HG03558 (cell line): ENCODE measurements around the gene GABBR1.

Experiments used
- ATAC-seq: cut with Tn5 transposase; IDR thresholded peaks from one replicate; pipeline ENCODE4 v1.9.1; 2021; ENCODE audit warnings: moderate number of reproducible peaks; ENCODE audit not compliant: unreplicated experiment; ENCODE audit errors: extremely low read depth

The GABBR1 gene

DNA sequence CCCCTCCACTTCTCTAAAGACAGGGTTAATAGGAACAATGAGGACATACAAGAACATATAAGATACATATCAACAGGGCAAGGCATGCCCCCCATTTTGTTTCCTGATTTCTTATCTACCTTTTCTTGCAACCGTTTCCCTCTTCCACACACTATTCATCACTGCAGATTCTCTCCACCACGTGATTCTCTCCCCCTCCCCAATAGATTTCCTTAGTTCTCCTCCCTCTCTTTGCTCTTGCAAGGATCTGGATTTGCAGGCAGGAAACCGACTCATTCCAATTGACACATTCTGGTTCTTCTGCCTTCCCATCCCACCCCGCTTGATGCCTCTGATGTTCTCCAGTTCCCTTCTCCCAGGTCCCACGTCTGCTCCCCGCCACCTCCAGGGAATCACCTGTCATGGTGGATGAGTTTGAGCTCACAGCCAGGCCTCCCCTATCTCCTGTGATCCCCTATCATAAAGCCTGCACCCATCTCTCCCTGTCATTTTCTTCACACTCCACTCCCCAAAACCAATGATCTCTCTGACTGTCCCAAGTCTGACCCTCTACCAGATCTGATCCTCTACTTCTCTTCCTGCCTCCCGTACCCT, 7.5 kb downstream of the GABBR1 start:
- ATAC-seq: no peak

DNA sequence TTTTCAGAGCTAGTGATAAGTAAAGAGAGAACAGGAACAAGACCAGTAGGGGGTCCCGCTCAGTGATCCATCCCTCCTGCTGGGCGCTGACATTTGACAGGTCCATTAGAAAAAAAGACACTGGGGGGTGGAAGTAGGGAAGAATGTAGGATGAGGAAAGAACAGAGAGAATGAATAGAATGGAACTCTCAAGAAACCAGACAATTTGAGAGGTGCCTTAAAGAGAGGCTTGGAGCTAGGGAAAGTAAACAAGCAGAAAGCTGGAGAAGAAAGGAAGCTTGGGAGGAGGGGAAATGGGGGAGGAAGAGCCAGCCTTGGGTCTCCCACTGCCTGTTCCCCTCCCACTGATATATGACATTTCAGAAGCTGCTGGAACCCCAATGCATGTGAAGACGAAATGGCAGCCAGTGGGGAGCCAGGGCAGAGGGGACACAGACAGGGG, 8.4 kb downstream of the GABBR1 start:
- no peak for ATAC-seq

DNA sequence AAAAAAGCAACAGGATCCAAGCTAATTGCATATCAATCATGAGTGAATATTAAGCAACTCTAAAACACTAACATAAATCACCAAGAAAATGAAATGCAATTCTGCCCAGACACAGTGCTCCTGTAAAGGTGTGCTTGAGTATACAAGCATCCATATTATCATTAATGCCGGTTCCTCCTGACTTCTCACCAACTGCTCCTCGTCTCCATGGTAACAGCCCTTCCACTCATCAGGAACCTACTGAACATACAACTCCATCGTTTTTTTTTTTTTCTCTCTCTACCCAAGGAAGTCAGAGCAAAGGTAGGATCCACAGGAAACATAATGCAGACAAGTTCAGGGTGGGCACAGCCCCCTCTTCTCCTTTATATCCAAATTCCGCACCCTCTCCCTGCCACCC, 12.4 kb downstream of the GABBR1 start:
- no peak for ATAC-seq

DNA sequence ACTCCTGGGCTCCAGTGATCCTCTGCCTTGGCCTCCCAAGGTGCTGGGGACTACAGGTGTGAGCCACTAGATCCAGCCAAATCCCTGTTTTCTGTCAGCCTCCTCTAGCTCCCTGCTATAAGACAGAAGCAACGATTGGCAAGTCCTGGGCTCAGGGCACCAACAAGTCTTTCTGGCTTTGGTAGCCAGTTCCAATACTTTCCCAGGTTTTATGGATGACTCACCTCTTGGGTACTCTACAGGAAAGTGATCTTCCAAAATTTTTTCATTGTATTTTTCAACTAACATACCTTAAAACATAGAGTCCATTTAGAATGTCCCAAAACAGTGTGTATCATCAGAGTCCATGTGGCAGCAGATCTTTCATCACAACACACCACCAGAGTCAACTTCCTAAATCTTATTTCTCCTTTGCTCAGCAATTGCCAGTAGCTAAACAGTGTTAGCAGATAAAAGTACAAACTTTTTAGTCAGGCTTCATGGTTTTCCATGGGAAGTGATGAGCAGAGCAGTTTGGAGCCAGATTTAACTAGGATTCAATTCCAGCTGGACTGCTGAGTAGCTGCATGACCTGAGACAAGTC, 13.3 kb downstream of the GABBR1 start:
- no peak for ATAC-seq

DNA sequence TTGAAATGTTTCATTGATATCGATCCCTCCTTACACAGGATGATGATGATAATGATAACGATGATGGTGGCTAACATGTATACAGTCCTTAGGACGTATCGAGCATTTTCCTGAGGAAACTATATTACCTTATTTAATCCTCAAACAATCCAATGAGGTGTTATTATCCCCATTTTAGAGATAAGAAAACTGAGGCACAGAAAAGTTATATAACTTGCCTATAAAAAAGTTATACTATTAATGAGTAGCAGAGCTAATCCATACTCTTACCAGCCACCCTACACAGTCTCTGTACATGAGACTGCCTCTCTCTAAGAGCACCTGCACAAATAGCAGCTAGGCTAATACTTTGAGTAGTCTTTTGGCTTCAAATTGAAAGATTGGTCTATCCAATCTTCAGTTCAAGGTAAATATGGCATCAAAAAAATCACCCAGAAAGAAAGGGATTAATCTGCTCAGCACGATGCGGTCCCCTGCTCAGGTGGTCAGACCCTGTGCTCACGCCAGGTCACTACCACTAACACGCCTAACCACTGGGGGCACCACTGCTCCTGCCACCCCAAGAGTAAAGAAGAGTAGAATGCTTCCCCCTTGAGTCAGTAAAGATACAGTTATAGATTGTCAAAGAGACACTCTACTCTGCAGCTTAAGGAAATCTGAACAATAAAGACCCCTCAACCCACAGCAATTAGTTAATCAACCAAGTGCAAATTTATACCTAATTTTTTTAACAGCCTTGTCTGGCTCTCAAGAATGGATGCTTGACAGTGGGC, 15.0 kb downstream of the GABBR1 start:
- ATAC-seq: no peak

DNA sequence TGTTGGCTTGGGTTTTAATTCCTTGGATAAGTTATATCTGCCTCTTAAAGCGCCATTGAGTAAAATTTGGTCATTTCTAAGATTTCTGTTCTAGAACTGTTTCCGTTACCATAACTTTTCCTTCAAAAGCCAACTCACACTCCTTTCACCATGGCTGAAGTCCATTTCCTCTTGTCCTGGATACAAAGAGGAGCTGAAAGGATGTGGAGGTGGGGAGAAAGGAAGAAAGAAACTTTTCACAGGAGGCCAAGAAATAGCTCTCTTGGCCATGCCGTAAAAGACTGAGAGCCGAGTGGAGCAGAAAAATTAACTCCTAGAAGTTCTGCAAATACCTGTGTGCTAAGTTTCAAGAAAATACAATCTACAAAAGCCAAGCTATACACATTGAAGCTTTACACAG, 21.6 kb downstream of the GABBR1 start:
- ATAC-seq: no peak

DNA sequence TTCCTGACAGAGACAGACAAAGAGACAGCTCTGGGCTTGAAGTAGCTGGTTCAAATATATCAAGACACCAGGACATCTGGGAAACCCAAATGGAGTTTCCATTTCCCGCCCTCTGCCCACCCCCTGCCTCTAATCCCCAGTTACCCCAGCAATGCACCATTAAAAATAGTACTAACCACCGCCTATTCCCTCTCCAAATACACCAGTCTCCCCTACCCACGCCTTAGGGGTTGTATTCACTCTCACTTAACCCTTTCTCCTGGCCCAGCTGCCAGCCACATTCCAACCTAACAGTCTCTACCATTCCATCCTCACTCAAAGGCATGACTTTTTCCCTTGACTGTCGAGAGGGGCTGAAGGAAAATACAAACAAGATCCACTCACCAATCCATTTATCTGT, 22.4 kb downstream of the GABBR1 start:
- ATAC-seq: no peak

DNA sequence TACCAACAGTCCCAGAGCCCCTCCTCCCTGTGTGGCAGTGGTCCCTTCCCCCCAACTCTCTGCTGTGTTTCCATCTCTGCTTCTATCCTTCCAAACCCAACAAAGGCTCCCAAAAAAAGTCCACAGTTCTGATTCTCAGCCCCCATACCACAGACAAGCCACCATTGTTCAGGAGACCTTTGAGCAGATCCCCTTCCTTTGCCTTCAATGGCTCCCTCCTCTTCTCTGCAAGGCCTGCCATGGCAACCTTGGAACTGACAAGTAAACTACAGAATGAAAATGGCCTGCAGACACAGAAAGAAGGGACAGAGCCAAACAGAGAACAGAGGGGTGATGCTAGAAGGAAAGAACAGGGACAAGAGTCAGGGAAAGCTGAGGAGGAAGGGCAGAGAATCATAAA, 24.9 kb downstream of the GABBR1 start:
- no peak for ATAC-seq

DNA sequence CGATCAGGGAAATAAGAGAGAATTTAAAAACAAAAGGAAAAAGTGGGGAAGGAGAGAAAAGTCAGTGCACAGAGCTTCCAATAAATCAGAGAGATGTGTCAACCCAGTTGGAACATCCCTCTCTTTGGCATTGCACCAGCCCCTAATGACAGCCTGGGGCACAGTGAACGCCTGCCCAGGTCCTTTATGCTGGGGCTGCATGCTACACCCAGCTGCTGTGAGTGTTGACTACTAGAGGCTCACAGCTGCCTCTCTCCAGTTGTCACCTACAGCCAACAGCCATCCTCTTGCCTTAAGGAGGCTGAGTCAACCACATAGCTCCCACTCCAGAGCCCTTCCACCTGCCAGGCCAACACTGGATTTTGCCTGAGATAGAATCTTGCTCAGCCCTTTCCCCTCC, 29.1 kb downstream of the GABBR1 start:
- no peak for ATAC-seq

DNA sequence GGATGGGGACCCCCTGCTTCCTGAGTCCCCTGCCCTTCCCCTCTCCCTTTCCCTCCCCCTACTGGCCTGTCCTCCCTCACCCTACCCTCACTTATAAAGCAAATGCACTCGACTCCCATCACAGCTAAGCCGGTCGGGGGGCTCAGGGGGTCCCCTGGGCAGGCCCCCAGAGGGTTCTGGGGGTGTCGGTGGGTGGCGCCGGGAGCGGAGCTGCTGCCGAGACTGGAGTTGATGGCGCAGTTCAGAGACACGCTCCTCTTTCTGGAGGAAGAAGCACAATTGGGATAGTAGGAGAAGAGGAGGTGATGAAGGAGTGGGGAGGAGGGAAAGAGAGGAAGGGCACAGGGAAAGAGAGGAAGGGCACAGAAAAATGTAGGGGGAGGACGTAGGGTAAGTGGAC, 29.5 kb downstream of the GABBR1 start:
- no peak for ATAC-seq

DNA sequence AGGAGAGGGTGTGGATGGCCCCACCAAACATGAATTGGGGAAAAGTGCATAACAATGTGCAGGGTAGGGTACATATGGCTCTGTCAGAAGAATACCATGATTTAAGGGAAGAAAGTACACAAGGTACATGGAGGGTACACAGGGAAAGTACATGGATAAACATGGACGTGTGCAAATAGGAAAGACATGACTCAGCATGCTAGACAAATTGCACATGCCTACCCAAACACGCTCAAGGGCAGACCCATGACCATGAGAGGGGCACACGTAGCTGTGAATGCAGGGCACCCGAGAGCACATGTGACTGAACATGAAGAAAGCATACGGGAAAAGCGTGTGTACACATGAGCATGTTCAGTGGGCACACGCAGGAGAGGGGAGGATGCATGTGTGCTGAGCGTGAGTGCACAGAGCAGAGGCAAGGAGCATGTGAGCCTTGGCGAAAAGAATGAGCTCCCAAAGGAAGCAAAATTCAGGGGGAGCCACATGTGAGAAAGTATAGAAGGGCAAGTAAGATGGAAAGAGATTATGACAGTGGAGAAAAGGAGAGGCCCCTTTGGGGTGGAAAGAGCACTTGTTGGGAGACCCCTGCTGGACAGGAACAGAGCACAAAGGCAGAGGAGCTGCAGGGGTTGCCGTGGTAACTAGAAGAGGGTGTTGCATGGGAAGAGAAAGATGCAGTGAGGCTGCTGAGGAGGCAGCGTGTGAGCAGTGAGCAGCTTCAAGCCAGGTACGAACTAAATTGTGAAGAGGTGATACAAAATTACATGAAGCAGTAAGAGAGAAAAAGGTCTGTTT, 30.2 kb downstream of the GABBR1 start:
- no peak for ATAC-seq

DNA sequence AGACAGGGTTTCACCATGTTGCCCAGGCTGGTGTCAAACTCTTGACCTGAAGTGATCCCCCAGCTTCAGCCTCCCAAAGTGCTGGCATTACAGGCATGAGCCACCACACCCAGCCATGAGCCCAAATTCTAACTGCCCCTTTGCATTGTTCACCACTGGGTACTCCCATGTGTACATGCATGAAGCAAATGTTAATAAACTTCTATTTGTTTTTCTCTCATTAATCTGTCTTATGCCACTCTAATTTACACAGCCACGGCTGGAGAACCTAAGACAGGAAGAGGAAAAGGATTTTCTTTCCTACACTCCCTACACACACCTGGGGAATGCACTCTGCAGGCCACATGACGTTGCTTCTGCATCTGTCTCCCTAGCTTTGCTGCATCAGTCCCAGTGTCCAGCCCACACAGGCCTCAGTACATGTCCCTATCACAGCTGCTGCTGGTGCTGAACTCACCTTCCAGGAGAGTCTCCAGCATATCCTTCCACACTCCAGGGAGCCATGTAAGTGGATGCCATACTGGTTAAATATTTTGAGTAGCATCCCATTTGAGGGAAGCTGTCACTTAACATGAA, 34.7 kb downstream of the GABBR1 start:
- no peak for ATAC-seq

DNA sequence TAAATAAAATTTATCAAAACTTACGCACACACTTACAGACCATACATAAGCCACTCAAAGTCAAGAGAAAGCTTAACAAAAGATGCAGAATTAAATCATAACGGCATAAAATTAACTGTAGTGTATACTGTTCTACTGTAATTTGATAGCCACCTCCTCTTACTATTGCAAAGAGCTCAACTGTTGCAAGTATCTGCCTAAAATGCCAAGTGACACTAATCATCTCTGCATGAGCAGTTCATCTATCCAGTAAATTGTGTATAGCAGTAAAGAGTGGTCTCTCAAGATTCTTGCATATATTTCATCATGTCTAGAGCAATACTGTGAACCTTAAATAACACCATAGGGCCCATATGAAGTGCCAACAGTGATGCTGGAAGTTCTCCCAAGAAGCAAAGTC, 35.8 kb downstream of the GABBR1 start:
- ATAC-seq: no peak

DNA sequence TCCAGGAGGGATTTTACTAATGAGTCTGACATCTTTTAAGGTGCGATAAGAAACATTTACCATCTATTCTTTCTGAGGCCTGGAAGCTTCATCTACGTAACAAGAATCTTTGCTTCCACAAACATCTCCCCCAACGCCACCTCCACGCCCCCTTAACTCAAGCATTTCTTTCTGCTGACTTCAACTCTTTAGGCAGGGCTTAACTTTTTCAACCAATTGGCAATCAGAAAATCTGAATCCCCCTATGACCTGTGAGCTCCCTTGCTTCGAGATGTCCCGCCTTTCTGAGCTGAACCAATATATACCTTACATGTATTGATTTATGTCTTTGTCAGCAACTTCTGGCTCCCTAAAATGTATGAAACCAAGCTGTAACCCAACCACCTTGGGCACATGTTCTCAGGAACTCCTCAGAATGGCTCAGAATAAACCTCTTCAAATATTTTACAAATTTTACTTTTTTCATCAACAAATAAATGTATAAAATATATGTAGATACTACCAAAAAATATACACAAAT, 36.5 kb downstream of the GABBR1 start:
- ATAC-seq: no peak

DNA sequence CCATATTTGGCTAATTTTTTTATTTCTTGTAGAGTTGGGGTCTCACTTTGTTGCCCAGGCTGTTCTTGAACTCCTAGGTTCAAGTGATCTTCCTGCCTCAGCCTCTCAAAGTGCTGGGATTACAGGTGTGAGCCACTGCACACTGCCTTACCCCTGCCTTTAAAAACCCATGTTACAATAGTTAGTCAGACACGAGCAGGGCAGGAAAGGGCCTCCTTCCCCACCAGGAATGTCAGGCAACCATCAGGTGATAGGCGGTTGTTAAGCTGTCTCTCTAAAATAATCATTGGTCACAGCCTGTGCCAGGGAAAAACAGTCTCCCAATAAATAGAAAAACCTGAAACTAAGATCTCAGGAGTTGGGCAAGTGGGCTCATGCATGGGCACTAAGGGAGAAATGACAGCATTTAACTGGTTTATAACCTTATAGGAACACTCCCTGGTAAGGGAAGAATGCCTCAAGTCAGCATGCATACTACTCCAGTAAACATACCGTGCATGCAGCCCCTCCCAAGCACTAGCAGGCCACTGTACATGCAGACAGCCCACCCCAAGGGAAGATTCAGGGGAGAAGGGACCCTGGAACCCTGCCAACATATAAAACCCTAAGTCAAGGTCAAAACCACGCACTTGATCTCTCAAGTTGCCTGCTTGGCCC, 39.7 kb downstream of the GABBR1 start:
- ATAC-seq: no peak

DNA sequence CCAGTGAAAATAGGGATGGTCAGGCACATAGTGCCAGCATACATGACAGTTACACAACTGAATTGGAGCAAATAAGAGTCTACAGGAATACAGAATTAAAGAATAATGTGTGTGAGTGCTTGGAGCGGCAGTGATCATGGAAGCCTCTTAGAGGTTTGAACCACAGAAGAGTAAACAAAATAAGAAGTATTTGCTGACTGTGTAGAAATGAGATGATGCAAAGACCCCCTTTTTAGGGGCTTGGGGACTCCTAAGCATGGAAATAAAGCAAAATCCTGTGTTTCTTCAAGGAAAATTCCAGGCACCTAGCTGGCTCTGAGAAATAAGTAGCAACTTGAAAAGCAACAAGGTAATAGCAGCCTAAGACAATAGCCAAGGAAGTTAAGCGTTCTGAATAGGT, 41.3 kb downstream of the GABBR1 start:
- ATAC-seq: no peak

DNA sequence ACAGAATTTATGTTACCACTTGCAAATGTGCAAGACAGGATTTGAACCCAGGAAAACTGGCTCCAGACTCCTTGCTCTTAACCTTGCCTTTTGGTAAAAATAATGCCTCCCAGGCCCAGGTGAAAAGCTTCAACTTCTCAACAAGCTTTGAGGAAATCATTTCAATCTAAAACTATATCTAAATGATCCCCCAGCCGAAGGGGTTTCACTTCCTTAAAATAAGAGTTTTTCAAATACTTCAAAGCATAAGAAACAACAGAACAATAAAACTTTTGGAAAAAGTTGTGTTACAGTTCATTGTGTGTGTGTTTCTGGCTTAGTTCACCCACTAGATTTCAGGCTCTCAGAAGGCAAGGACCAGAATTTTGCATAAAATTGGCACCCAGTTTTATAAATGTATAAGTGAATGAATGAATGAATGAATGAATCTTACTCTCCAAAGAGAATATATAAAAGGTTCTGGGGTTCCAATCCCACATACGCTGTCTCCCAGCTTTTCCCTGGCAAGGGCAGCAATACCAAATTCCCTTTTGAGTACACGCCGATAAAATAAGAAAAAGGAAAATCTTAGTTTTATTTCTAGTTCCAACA, 42.7 kb downstream of the GABBR1 start:
- ATAC-seq: no peak

DNA sequence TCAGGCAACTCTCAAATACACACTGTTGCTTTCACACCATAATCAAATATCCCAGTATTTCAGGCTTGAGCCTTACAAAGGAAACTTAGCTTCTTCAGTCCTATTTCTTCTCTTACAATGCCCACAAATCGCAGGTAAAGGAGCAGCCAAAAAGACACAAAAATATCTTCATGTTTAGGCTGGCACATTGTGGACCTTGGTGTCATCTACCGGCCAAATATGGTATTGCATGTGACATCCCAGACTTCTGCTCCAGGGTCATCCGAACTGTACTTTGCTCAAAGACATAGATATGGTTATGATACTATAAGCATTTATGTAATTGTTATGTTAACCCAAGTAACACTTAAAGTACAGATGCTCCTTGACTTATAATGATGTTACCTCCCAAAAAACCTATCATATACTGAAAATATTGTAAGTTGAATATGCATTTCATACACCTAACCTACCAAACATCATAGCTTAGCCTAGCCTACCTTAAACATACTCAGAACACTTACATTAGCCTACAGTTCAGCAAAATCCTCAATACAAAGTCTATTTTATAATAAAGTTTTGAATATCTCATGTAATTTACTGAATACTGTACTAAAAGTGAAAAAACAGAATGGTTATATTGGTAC, 43.4 kb downstream of the GABBR1 start:
- ATAC-seq: no peak

DNA sequence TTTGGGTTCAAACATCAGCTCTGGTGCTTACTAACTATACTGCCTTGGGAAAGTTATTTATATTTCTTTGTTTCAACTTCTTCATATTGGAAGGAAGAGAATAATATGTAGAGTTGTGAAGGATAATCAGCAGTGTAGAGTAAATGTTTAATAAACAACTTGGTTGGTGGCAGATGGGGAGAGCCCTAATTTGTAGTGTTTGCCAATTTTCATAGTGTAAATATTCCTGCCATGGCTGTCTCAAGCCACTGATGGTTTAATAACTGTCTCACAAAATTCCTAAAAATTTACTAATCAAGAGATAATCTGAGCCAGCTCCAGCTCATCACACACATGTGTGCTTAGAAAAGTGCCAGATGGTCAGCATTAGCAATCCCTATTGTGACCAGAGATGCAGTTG, 48.2 kb downstream of the GABBR1 start, which contains the start of gene OR2H2:
TSS of gene OR2H2 (plus strand) at position 301 of the 400 bp plus-strand sequence. CDS start 2,824 bp downstream, outside the sequence.
- ATAC-seq: no peak
